GM12872 (cell line): ENCODE measurements around the gene CCL8.

Experiments used
- TF ChIP-seq, protein P1 (sequence below): IDR thresholded peaks from 3 replicates; pipeline ENCODE4 v1.5.1; 2011; ENCODE audit warnings: low read depth, mild to moderate bottlenecking, low read length, moderate library complexity; ENCODE audit not compliant: insufficient read depth

Gene CCL8

DNA sequence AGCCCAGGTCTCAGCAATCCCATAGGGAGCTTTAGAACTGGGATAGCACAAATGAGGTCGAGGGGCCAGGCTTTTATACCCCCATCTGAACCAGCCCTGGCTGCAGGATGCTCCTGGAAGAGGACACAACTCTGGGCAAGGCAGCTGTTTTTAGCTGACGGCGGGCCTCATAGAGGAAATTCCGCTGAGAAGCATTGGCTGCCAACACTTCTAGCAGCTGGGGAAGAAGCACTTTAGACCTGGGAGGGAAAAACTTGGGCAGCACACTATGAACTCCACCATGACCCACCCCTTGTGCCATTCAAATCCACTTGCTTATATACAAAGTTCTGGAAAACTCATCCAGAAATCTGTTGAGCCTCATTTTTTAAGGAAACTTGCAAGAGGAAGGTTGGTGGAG, 28.6 kb upstream of the CCL8 start:
- TF ChIP-seq, protein P1, sequence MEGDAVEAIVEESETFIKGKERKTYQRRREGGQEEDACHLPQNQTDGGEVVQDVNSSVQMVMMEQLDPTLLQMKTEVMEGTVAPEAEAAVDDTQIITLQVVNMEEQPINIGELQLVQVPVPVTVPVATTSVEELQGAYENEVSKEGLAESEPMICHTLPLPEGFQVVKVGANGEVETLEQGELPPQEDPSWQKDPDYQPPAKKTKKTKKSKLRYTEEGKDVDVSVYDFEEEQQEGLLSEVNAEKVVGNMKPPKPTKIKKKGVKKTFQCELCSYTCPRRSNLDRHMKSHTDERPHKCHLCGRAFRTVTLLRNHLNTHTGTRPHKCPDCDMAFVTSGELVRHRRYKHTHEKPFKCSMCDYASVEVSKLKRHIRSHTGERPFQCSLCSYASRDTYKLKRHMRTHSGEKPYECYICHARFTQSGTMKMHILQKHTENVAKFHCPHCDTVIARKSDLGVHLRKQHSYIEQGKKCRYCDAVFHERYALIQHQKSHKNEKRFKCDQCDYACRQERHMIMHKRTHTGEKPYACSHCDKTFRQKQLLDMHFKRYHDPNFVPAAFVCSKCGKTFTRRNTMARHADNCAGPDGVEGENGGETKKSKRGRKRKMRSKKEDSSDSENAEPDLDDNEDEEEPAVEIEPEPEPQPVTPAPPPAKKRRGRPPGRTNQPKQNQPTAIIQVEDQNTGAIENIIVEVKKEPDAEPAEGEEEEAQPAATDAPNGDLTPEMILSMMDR = no peak

DNA sequence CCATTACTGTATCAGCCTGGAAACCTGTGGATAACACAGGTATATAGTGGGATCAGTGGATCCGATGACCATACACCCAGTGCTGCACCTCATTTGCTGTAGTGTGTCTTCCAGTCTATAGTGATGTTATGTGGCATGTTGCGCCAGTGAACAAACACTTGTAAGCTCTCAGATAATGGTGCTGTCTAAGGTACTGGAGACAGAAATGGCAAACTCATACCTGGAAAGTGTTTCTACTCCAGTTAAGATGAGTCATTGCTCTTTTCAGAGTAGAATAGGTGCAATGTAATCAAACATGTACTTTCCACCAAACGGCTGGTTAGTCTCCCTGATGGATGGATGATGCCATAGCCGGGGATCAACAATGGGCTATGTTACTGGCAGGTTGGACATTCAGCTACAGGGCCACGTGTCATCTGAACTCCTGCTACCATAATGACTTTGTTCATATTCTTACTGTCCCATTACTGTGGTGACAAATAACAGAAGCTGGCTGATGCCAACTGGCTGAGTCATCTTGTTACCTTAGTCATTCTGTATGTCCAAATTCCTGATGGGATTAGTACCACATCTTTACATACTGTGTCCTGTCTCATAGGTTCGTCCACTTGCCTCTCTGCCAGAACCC, 27.4 kb upstream of the CCL8 start:
- TF ChIP-seq, protein P1 = no peak

DNA sequence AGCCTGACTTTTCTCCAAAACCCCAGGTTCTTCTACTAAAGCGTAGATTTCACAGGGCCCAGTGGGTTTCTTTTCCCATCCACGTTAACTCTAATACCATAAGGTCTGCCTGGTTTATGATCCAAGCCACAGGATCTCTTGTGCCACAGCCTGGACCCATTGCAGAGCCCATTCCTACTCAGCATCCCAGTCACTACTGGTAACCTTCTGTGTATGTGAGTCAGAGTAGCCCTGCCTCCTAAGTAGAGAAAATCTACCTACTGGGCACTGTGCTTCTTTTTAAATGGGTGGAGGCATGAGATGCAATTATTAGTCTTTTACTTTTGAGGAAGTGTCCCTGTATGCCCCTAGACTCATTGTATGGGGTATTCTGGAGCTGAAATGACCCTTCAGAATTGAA, 20.2 kb upstream of the CCL8 start:
- TF ChIP-seq, protein P1 = no peak

DNA sequence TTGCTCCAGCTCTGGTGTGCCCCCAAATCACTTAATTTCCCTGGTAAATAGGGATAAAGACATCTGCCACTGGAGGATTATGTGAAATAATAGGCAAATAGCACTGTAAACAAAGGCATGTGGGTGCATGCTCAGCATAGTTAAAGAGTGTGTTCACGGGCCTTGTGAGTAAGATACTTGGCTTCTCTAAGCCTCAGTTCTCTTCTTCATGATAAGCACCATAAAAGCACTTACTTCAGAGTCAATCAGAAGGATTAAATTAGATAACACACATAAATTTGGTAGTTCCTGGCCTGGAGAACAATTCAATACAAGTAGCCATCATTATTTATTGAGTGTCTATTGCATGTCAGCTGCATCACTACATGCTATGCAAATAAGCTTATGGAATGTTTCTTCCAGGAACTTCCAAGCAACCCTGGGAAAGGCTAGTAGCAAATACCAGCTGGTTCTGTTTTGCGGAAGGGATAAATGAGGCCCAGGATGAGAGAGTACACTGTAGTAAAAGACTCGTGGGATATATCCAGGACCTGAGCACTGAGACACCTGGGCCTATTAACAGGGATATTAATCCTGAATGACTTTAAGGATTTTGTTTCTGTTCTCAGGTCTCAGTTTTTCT, 19.2 kb upstream of the CCL8 start:
- TF ChIP-seq, protein P1 = no peak

DNA sequence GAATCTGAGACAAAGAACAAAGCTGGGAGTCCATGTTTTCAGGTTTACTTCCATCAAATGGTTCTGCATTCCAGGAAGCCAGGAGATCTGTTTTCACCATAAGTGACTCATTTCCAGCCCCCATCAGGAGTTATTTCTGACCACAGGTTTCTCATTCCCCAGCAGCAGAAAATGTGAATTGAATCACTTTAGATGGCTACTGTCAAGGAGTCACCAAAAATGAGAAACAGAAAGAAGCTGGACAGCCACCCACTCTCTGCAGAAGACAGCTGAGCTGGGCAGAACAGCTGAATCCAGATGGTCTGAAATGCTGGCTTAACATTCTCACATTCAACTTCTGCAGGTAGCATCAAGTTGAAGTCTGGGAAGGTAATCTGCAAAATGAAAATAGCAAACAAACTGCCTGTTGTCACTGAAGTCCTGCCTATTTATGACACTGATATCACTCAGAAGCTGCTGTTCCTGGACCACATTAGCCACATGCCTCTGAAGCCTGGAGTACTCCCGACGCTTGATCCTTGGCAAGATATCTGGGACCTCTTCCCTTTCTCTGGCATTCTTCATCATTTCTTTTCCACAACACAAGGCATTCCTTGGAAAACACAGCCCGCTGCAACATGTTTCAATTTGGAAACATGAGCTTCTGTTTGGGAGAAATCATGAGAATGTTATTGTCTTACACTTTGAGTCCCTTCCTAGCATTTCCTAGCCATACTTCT, 18.4 kb upstream of the CCL8 start:
- TF ChIP-seq, protein P1 = no peak

DNA sequence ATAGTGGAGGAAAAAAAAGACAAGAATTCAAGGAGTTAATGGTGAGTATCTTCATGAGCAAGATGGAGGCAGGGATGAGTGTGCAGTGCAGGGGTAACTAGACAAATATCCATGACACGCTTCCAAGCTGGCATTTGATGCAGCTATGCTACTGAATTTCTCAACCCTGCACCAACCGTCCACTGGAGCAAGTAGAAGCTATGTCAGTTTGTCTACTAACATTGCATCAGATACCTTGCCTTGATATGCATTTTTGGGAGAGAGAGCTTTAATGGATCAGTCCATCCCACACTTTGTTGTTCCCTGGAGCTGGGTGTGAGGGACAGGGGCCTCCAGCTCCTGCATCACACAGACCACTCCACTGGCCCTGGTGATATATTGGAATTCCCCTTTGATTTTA, 17.2 kb upstream of the CCL8 start:
- TF ChIP-seq, protein P1 = no peak

DNA sequence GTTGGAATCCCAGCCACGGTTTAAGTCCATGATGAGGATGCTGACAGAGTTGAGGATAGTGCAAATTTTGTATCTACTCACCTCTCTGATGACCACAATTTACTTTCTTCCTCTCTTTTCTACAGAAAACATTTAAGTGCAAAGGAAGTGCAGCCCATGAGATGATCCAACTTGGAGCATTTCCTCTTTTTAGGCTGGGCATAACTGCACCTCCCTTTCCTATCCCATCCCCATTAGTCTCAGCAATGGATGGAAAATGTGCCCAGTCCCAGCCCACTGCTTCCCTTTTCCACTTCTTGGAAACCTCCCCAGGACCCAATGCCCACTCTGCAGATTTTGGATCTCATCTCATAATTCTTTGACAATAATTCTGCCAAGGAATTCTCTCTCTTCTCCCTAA, 16.6 kb upstream of the CCL8 start:
- TF ChIP-seq, protein P1 = no peak
